PFSK-1 (cell line): Measurements from ENCODE around the gene HOXA2.

Source experiments
- FOXP2 ChIP-seq: optimal IDR thresholded peaks from 2 replicates; pipeline ENCODE3; 2011; ENCODE audit warnings: borderline replicate concordance, control low read depth, inconsistent platforms; ENCODE audit not compliant: insufficient read depth; ENCODE audit errors: extremely low read length, extremely low read depth
- POLR2AphosphoS5 ChIP-seq: IDR thresholded peaks from 2 replicates; pipeline ENCODE4 v1.6.1; 2012; ENCODE audit warnings: low read depth, mild to moderate bottlenecking, control low read depth, low read length, moderate library complexity
- SIN3A ChIP-seq: IDR thresholded peaks from 2 replicates; pipeline ENCODE4 v1.6.1; 2012; ENCODE audit warnings: mild to moderate bottlenecking, low read length, moderate library complexity, borderline replicate concordance; ENCODE audit not compliant: insufficient read depth
- TAF1 ChIP-seq: IDR thresholded peaks from 2 replicates; pipeline ENCODE4 v1.6.1; 2012; ENCODE audit warnings: low read length, control low read depth, borderline replicate concordance; ENCODE audit not compliant: insufficient read depth
- TF ChIP-seq, protein P1 (sequence below), 2 experiments: IDR thresholded peaks; 2 replicates each; pipeline versions ENCODE4 v1.6.1 to v1.8.0; 2011 to 2012; ENCODE audit warnings: low read depth in 2 of 2, low read length in 2 of 2, control low read depth in 1 of 2, inconsistent platforms in 1 of 2, mild to moderate bottlenecking in 1 of 2, moderate library complexity in 1 of 2; ENCODE audit not compliant: insufficient read depth in 1 of 2

Gene HOXA2

DNA sequence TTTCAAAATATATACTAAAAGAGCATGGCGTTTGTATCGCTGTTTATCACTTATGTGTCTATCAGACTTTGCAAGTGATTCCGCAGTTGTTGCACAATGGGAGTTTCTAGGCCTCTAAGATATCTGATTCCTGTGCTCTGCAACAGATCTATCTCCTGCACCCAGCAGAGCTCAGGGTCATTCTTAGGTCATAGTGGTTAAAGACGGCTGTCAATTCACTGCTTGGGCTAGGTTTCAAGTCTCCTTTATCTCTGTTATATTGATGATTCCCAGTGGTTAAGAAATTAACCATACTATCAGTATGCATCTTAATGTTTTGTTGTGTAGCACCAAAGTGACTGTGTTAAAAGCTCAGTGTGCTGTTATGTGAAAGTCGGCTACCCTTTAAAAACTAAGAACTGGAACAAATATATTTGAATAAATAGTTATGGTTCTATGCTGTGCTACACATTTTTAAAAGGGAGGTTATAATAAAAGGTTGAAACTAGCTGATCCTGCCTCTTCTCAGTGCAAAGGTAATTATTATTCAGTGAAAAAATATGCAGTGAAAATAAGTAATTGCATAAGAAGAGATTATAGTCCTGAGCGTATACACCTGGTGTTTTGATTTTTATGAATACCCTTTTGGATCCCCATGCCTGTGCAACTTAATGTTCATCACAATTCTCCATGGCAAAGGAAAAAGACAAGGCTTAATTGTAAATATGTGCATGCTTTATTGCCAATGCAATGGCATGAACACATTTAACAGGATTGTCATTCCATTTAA, 30.7 kb downstream of the HOXA2 start:
- TF ChIP-seq FOXP2 (no peak), TAF1 (no peak), SIN3A (no peak), POLR2AphosphoS5 (no peak)
- TF ChIP-seq, protein P1, sequence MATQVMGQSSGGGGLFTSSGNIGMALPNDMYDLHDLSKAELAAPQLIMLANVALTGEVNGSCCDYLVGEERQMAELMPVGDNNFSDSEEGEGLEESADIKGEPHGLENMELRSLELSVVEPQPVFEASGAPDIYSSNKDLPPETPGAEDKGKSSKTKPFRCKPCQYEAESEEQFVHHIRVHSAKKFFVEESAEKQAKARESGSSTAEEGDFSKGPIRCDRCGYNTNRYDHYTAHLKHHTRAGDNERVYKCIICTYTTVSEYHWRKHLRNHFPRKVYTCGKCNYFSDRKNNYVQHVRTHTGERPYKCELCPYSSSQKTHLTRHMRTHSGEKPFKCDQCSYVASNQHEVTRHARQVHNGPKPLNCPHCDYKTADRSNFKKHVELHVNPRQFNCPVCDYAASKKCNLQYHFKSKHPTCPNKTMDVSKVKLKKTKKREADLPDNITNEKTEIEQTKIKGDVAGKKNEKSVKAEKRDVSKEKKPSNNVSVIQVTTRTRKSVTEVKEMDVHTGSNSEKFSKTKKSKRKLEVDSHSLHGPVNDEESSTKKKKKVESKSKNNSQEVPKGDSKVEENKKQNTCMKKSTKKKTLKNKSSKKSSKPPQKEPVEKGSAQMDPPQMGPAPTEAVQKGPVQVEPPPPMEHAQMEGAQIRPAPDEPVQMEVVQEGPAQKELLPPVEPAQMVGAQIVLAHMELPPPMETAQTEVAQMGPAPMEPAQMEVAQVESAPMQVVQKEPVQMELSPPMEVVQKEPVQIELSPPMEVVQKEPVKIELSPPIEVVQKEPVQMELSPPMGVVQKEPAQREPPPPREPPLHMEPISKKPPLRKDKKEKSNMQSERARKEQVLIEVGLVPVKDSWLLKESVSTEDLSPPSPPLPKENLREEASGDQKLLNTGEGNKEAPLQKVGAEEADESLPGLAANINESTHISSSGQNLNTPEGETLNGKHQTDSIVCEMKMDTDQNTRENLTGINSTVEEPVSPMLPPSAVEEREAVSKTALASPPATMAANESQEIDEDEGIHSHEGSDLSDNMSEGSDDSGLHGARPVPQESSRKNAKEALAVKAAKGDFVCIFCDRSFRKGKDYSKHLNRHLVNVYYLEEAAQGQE (IDR thresholded peaks at IDR 0.05; ENCODE audit: insufficient read depth in 1 of 2, low read depth in 2 of 2, low read length in 2 of 2), result no peak

DNA sequence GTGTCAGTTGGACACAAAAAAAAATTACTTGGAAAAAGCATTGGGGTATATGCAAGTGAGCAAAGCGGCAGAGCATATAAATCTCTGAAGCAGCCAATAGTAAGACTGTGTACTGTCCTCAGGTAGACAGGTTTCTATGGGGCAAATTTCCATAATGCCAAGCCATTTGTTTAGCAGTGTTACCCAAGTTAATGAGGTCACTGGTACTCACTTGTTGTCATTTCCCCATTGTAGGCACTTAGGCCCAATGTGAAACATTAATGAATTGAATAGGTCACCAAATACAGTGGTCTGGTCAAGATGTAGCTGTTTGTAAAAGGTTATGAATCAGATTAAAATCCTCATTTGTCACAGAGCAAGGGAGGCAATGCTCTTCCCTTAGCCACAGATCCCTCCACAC, 34.2 kb downstream of the HOXA2 start:
- TF ChIP-seq, protein P1 (IDR thresholded peaks at IDR 0.05; ENCODE audit: insufficient read depth in 1 of 2, low read depth in 2 of 2, low read length in 2 of 2), result no peak
- no peak for TF ChIP-seq TAF1
- TF ChIP-seq SIN3A, result no peak
- TF ChIP-seq FOXP2, result no peak
- no peak for TF ChIP-seq POLR2AphosphoS5

DNA sequence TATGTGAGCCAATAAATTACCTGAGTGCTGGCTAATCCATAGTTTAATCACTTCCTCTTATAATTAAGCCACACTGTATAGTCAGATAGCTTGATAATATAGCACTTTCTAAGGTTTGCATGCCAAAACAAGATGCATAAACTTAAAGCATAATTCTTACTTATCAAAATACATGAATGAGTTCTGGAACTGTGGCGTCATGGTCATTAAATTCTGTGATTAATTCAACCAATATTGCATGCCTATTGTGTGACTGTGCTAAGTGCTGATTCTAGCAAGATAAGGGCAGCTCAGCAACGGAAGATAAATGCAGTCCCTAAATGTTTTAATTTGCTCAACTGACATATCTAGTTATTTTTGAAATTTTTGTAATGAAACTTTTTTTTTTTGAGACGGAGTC, 36.3 kb downstream of the HOXA2 start:
- no peak for TF ChIP-seq FOXP2
- no peak for TF ChIP-seq SIN3A
- no peak for TF ChIP-seq POLR2AphosphoS5
- TF ChIP-seq, protein P1 (IDR thresholded peaks at IDR 0.05; ENCODE audit: insufficient read depth in 1 of 2, low read depth in 2 of 2, low read length in 2 of 2), result no peak
- no peak for TF ChIP-seq TAF1

DNA sequence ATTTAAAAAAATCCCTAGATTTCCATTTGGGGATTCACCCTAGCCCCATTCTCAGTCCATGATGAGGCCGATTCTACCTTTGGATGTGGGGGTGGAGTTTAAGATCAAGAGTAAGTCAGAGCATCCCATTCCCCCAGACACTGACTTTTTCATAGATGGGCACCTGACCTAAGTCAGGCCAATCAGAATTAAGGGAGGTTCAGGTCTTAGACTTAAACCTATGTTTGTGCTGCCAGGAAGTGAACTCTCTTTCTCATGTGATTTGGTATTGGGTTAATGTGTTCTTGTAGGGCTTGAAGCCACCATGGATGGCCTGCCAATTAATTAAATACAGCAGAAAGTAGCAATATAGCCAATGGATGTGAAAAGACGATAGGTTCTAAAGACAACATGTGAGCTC, 36.8 kb downstream of the HOXA2 start:
- TF ChIP-seq FOXP2 (no peak), POLR2AphosphoS5 (no peak), SIN3A (no peak), TAF1 (no peak)
- TF ChIP-seq, protein P1 (IDR thresholded peaks at IDR 0.05; ENCODE audit: insufficient read depth in 1 of 2, low read depth in 2 of 2, low read length in 2 of 2), result no peak

DNA sequence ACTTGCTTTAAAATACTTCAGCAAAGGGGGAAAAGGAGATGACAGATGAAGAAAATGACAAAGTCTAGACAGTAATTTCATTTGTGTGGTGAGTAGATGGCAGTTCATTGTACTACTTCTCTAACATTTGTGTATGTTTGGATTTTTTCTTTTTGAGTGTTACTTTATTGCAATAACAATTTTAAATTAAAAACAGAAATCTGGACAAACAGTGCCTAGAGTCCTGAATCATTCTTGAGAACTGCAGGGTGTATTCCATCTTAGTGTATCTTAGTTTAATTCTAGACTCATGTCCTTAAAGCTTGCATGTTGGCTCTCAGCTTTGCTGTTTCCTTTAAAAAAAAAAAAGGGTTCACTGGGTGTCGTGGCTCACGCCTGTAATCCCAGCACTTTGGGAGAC, 37.8 kb downstream of the HOXA2 start:
- TF ChIP-seq FOXP2, result no peak
- no peak for TF ChIP-seq SIN3A
- no peak for TF ChIP-seq POLR2AphosphoS5
- TF ChIP-seq TAF1, result no peak
- TF ChIP-seq, protein P1 (IDR thresholded peaks at IDR 0.05; ENCODE audit: insufficient read depth in 1 of 2, low read depth in 2 of 2, low read length in 2 of 2), result no peak
